HepG2 (cell line): Measurements from ENCODE around the gene CTDSP1. TPM values are rescaled to one million over a fixed set of nuclear protein-coding genes. Genes with fewer than 3 reads are reported as not detected.

Experiments used
- BRCA1 ChIP-seq: sonication (generic); formaldehyde crosslinking; IDR thresholded peaks from 2 replicates; pipeline ENCODE4 v1.4.0; 2020; ENCODE audit warnings: missing genetic modification reagents
- EP300 ChIP-seq, 3 experiments: sonication (generic) in 1 of 3; formaldehyde crosslinking in 1 of 3; IDR thresholded peaks; 2 replicates each; pipeline versions ENCODE4 v1.5.1 to v1.6.1; 2011 to 2020; ENCODE audit warnings: low read depth in 2 of 3, low read length in 2 of 3, borderline replicate concordance in 1 of 3, improper control_type of control experiment in 1 of 3, mild to moderate bottlenecking in 1 of 3, missing genetic modification reagents in 1 of 3, moderate library complexity in 1 of 3
- FIP1L1 ChIP-seq: fragments of 200-400 bp; formaldehyde crosslinking; IDR thresholded peaks from 2 replicates; pipeline ENCODE4 v1.6.1; 2018; ENCODE audit warnings: low read depth, mild to moderate bottlenecking, low read length, moderate library complexity, borderline replicate concordance; ENCODE audit not compliant: insufficient read depth
- HNRNPLL ChIP-seq: fragments of 200-400 bp; formaldehyde crosslinking; IDR thresholded peaks from 2 replicates; pipeline ENCODE4 v1.6.1; 2017; ENCODE audit warnings: mild to moderate bottlenecking, low read depth, low read length; ENCODE audit not compliant: poor library complexity, severe bottlenecking
- KLF16 ChIP-seq, 2 experiments: sonication (generic) in 1 of 2; formaldehyde crosslinking in 1 of 2; IDR thresholded peaks; 2 replicates each; pipeline versions ENCODE4 v1.6.1 to v1.8.0; 2016 to 2023; ENCODE audit warnings: missing genetic modification reagents in 2 of 2, missing compliant biosample characterization in 1 of 2
- MAZ ChIP-seq, 2 experiments: sonication (generic) in 1 of 2; formaldehyde crosslinking in 1 of 2; IDR thresholded peaks; 2 replicates each; pipeline versions ENCODE4 v1.5.0 to v1.6.1; 2012 to 2020; ENCODE audit warnings: low read depth in 2 of 2, mild to moderate bottlenecking in 2 of 2, borderline replicate concordance in 1 of 2, improper control_type of control experiment in 1 of 2, low read length in 1 of 2, missing genetic modification reagents in 1 of 2, moderate library complexity in 1 of 2
- NFE2L1 ChIP-seq: sonication (generic); formaldehyde crosslinking; IDR thresholded peaks from 2 replicates; pipeline ENCODE4 v1.4.0; 2020; ENCODE audit warnings: missing genetic modification reagents, mild to moderate bottlenecking, borderline replicate concordance
- NR2C2 ChIP-seq: sonication (generic); formaldehyde crosslinking; IDR thresholded peaks from 2 replicates; pipeline ENCODE4 v1.4.0; 2020; ENCODE audit warnings: missing genetic modification reagents, mild to moderate bottlenecking, moderate library complexity, borderline replicate concordance
- PAF1 ChIP-seq: IDR thresholded peaks from 2 replicates; pipeline ENCODE4 v1.6.1; 2016; ENCODE audit warnings: missing genetic modification reagents, missing compliant biosample characterization
- RFX3 ChIP-seq: IDR thresholded peaks from 2 replicates; pipeline ENCODE4 v1.6.1; 2016; ENCODE audit warnings: missing biosample characterization, missing genetic modification reagents
- RXRA ChIP-seq: sonication (generic); formaldehyde crosslinking; IDR thresholded peaks from 2 replicates; pipeline ENCODE4 v1.5.1; 2020; ENCODE audit warnings: missing genetic modification reagents
- SATB2 ChIP-seq: sonication (generic); formaldehyde crosslinking; IDR thresholded peaks from 2 replicates; pipeline ENCODE4 v1.5.0; 2020; ENCODE audit warnings: missing genetic modification reagents
- SRSF4 ChIP-seq: fragments of 200-400 bp; formaldehyde crosslinking; IDR thresholded peaks from one replicate; pipeline ENCODE4 v1.6.1; 2018; ENCODE audit warnings: mild to moderate bottlenecking, low read depth, low read length, moderate library complexity; ENCODE audit not compliant: poor library complexity, severe bottlenecking
- ZNF143 ChIP-seq: sonication (generic); formaldehyde crosslinking; IDR thresholded peaks from 2 replicates; pipeline ENCODE4 v1.4.0; 2020; ENCODE audit warnings: missing genetic modification reagents
- ZNF382 ChIP-seq: sonication (generic); formaldehyde crosslinking; IDR thresholded peaks from 2 replicates; pipeline ENCODE4 v1.5.0; 2020; ENCODE audit warnings: missing genetic modification reagents, mild to moderate bottlenecking, borderline replicate concordance
- ZNF562 ChIP-seq: sonication (generic); formaldehyde crosslinking; IDR thresholded peaks from 2 replicates; pipeline ENCODE4 v1.8.0; 2022; ENCODE audit warnings: missing genetic modification reagents, borderline replicate concordance
- polyA plus RNA-seq, 8 experiments: library from polyadenylated mRNA; depleted of rRNA in 3 of 8; stranded (reverse) in 7 of 8; unstranded in 1 of 8; fragments of >200 nt; fragmentation: Illumina TruSeq in 4 of 8; extraction: Trizol in 4 of 8; gene quantifications; 2 replicates each; pipeline versions ENCODE4 v1.2.1 to v1.2.3, GENCODE V29; 2011 to 2016; ENCODE audit warnings: low read depth in 4 of 8, missing spikeins in 1 of 8, mixed read lengths in 1 of 8; ENCODE audit not compliant: insufficient read depth in 1 of 8
- total RNA-seq, 5 experiments: library from RNA; depleted of rRNA; stranded (reverse); fragments of >200 nt; fragmentation: Illumina TruSeq; extraction: Trizol; gene quantifications; 2 replicates each; pipeline ENCODE4 v1.2.3, GENCODE V29; 2016; ENCODE audit warnings: low read depth in 1 of 5
- TF ChIP-seq, protein P1 (sequence below): sonication (generic); formaldehyde crosslinking; IDR thresholded peaks from one replicate; pipeline ENCODE4 v1.5.1; 2020; ENCODE audit warnings: mild to moderate bottlenecking, missing genetic modification reagents; ENCODE audit errors: not compliant biosample characterization
- TF ChIP-seq, protein P2 (sequence below): sonication (generic); formaldehyde crosslinking; IDR thresholded peaks from 2 replicates; pipeline ENCODE4 v1.4.0; 2020; ENCODE audit warnings: mild to moderate bottlenecking, missing genetic modification reagents
- TF ChIP-seq, protein P3 (sequence below): sonication (generic); formaldehyde crosslinking; IDR thresholded peaks from 2 replicates; pipeline ENCODE4 v1.4.0; 2020; ENCODE audit warnings: missing genetic modification reagents

The CTDSP1 gene
- total and polyA plus RNA-seq, 2 of the 13 experiments (the other 11 are each of a cell fraction or from before 2014, with no cell fraction given), result 91.0 to 268 TPM

DNA sequence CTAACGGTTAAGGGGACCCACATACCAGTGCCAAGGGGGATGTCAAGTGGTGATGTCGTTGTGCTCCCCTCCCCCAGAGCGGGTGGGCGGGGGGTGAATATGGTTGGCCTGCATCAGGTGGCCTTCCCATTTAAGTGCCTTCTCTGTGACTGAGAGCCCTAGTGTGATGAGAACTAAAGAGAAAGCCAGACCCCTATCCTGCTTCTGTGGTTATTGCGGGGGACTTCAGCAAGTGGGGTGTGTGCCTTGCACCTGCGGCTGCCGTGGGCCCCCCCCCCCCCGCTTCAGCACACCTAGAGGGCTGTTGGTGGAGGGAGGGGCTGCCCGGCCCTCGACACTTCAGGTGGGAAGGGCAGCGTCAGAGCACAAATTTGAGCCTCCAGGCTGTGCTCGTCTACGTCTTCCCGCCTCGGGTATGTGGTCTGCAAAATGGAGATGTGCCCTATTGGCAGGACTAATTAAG, 6.1 kb downstream of the CTDSP1 start (continued):
- TF ChIP-seq FIP1L1 (no peak), PAF1 (peak; percentile 86), SRSF4 (peak; percentile 44), SATB2 (CRISPR knock-in tag) (no peak), HNRNPLL (no peak), NFE2L1 (CRISPR knock-in tag) (no peak), BRCA1 (no peak), ZNF562 (CRISPR knock-in tag) (no peak), RFX3 (no peak), MAZ (IDR thresholded peaks at IDR 0.05; ENCODE audit: borderline replicate concordance, low read depth, low read length) (no peak), MAZ (CRISPR knock-in tag; IDR thresholded peaks at IDR 0.05; ENCODE audit: low read depth) (no peak; the same call in 1 of the 2 replicates), ZNF143 (CRISPR knock-in tag) (no peak), RXRA (CRISPR knock-in tag) (peak; percentile 42; the same call in 1 of the 2 replicates), EP300 (IDR thresholded peaks at IDR 0.05; ENCODE audit: low read depth in 2 of 2, low read length in 2 of 2) (no peak; a peak in 1 of 4 replicates), EP300 (CRISPR knock-in tag; IDR thresholded peaks at IDR 0.05; ENCODE audit: borderline replicate concordance) (no peak), NR2C2 (CRISPR knock-in tag) (peak; percentile 61; the same call in 1 of the 2 replicates), KLF16 (CRISPR knock-in tag; IDR thresholded peaks at IDR 0.05) (no peak; a peak in 1 of 4 replicates), ZNF382 (CRISPR knock-in tag) (no peak)
- TF ChIP-seq, protein P1, sequence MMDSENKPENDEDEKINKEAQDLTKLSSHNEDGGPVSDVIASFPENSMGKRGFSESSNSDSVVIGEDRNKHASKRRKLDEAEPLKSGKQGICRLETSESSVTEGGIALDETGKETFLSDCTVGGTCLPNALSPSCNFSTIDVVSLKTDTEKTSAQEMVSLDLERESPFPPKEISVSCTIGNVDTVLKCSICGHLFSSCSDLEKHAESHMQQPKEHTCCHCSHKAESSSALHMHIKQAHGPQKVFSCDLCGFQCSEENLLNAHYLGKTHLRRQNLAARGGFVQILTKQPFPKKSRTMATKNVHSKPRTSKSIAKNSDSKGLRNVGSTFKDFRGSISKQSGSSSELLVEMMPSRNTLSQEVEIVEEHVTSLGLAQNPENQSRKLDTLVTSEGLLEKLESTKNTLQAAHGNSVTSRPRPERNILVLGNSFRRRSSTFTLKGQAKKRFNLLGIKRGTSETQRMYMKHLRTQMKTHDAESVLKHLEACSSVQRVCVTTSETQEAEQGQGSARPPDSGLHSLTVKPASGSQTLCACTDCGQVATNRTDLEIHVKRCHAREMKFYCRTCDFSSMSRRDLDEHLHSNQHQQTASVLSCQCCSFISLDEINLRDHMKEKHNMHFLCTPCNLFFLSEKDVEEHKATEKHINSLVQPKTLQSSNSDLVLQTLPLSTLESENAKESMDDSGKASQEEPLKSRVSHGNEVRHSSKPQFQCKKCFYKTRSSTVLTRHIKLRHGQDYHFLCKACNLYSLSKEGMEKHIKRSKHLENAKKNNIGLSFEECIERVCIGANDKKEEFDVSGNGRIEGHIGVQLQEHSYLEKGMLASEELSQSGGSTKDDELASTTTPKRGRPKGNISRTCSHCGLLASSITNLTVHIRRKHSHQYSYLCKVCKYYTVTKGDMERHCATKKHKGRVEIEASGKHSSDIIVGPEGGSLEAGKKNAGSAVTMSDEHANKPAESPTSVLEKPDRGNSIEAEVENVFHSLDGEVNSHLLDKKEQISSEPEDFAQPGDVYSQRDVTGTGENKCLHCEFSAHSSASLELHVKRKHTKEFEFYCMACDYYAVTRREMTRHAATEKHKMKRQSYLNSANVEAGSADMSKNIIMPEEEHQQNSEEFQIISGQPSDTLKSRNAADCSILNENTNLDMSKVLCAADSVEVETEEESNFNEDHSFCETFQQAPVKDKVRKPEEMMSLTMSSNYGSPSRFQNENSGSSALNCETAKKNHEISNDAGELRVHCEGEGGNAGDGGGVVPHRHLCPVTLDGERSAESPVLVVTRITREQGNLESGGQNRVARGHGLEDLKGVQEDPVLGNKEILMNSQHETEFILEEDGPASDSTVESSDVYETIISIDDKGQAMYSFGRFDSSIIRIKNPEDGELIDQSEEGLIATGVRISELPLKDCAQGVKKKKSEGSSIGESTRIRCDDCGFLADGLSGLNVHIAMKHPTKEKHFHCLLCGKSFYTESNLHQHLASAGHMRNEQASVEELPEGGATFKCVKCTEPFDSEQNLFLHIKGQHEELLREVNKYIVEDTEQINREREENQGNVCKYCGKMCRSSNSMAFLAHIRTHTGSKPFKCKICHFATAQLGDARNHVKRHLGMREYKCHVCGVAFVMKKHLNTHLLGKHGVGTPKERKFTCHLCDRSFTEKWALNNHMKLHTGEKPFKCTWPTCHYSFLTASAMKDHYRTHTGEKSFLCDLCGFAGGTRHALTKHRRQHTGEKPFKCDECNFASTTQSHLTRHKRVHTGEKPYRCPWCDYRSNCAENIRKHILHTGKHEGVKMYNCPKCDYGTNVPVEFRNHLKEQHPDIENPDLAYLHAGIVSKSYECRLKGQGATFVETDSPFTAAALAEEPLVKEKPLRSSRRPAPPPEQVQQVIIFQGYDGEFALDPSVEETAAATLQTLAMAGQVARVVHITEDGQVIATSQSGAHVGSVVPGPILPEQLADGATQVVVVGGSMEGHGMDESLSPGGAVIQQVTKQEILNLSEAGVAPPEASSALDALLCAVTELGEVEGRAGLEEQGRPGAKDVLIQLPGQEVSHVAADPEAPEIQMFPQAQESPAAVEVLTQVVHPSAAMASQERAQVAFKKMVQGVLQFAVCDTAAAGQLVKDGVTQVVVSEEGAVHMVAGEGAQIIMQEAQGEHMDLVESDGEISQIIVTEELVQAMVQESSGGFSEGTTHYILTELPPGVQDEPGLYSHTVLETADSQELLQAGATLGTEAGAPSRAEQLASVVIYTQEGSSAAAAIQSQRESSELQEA (CRISPR knock-in tag), result peak; percentile 90
- TF ChIP-seq, protein P2, sequence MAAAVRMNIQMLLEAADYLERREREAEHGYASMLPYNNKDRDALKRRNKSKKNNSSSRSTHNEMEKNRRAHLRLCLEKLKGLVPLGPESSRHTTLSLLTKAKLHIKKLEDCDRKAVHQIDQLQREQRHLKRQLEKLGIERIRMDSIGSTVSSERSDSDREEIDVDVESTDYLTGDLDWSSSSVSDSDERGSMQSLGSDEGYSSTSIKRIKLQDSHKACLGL (CRISPR knock-in tag), result no peak
- TF ChIP-seq, protein P3, sequence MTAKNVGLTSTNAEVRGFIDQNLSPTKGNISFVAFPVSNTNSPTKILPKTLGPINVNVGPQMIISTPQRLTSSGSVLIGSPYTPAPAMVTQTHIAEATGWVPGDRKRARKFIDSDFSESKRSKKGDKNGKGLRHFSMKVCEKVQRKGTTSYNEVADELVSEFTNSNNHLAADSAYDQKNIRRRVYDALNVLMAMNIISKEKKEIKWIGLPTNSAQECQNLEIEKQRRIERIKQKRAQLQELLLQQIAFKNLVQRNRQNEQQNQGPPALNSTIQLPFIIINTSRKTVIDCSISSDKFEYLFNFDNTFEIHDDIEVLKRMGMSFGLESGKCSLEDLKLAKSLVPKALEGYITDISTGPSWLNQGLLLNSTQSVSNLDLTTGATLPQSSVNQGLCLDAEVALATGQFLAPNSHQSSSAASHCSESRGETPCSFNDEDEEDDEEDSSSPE (CRISPR knock-in tag), result no peak
